ENCODE data around the gene HK1. TPM values are rescaled to one million over a fixed set of nuclear protein-coding genes. Genes with fewer than 3 reads are reported as not detected.
A peak's percentile ranks its signal among the peaks of the same experiment; 100 is the strongest.

HK1 gene
- total and polyA plus RNA-seq, 2 of the 4 experiments (the other 2 are of a cell fraction): 53.7 to 90.5 TPM

DNA sequence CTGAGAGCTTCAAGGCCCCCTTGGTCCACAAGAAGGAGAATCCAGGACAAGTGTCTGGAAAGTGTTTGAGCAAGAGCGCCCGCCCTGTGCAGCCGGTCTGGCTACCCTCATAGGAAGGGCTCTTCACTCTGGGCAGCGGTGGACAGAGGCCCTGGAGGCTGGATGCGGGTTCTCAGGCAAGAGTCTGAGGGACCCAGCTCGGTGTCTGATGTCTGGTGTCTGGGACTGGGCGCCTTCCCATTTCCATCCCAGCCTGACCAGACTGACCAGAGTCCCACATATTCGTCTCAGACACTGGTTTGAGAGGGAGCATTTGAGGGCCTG lies 59.8 kb downstream of the HK1 start:
- no TSS peak for BruUV-seq (replicated peaks)
- ChIA-PET POLR2A (ENCODE audit: unreplicated experiment) (no interaction called here), CTCF (no interaction called here)
- Histone ChIP-seq H4K5ac (ENCODE audit: low read depth, low read length) (no peak overlapping the region), H2AK5ac (ENCODE audit: low read depth, low read length) (peak overlapping the region; percentile 86; the same call in 1 of the 2 replicates), H3K18ac (ENCODE audit: low read depth, low read length) (no peak overlapping the region), H3K27me3 (ENCODE audit: control insufficient read depth, insufficient read depth, low read length) (no peaks in the 10 kb centered on the region), H4K91ac (ENCODE audit: insufficient read depth, low read depth, low read length) (0 out of 2 replicates have a peak overlapping the region, but pooled peaks have one; percentile 16), H3K36me3 (ENCODE audit: control insufficient read depth, insufficient read depth, low read length) (no peaks in the 10 kb centered on the region), H3K14ac (replicated peaks; ENCODE audit: low read depth, low read length) (peak overlapping the region; percentile 34), H3K4me1 (ENCODE audit: control insufficient read depth, insufficient read depth, low read length) (peaks cover 28% of the 10 kb centered on the region), H2BK15ac (ENCODE audit: low read depth, low read length) (peak overlapping the region; percentile 81; the same call in 1 of the 3 replicates), H3K79me1 (ENCODE audit: low read depth in 1 of 2, low read length in 2 of 2) (peaks cover 42 to 88% of the 10 kb centered on the region in 2 experiments), H2BK120ac (ENCODE audit: low read depth, low read length) (peak overlapping the region; percentile 55; the same call in 1 of the 2 replicates), H3K4me2 (ENCODE audit: low read depth, low read length) (no peak overlapping the region), H3K4me3 (ENCODE audit: insufficient read depth, low read depth, low read length) (no peak overlapping the region), H4K8ac (ENCODE audit: low read depth in 2 of 2, low read length in 2 of 2) (peak overlapping the region; percentile 1 to 65; a peak in 2 of 4 replicates), H3K9me3 (ENCODE audit: control insufficient read depth, insufficient read depth, low read length) (no peaks in the 10 kb centered on the region), H3K9me1 (ENCODE audit: insufficient read depth, low read length) (peaks cover 47% of the 10 kb centered on the region), H2BK20ac (ENCODE audit: low read depth, low read length) (peak overlapping the region; percentile 20; the same call in 1 of the 2 replicates), H2AFZ (replicated peaks; ENCODE audit: low read length, poor library complexity) (peak overlapping the region; percentile 61), H2AK9ac (replicated peaks; ENCODE audit: low read depth, low read length, poor library complexity) (peak overlapping the region; percentile 81), H3K4ac (ENCODE audit: low read depth, low read length) (peak overlapping the region; percentile 68; the same call in 1 of the 2 replicates), H4K20me1 (ENCODE audit: insufficient read depth, low read length) (peaks cover 83% of the 10 kb centered on the region), H3K9ac (ENCODE audit: low read depth, low read length) (no peak overlapping the region), H3K27ac (ENCODE audit: insufficient read depth, low read length) (peak overlapping the region; percentile 22; the same call in 1 of the 2 replicates), H3K23ac (ENCODE audit: low read depth, low read length) (0 out of 2 replicates have a peak overlapping the region, but pooled peaks have one; percentile 23), H3K56ac (ENCODE audit: extremely low read depth, insufficient read depth, low read length) (no peak overlapping the region), H2BK5ac (ENCODE audit: low read depth, low read length, poor library complexity, severe bottlenecking) (peak overlapping the region; percentile 30)
- dilution Hi-C loops (cut with HindIII; ENCODE audit: low sequenced_read_pairs, unreplicated experiment) (no loop called here), in situ Hi-C loops (cut with MboI; ENCODE audit: low sequenced_read_pairs) (no loop called here), intact Hi-C loops (cut with micrococcal nuclease) (no loop called here)
- TF ChIP-seq, protein P1, sequence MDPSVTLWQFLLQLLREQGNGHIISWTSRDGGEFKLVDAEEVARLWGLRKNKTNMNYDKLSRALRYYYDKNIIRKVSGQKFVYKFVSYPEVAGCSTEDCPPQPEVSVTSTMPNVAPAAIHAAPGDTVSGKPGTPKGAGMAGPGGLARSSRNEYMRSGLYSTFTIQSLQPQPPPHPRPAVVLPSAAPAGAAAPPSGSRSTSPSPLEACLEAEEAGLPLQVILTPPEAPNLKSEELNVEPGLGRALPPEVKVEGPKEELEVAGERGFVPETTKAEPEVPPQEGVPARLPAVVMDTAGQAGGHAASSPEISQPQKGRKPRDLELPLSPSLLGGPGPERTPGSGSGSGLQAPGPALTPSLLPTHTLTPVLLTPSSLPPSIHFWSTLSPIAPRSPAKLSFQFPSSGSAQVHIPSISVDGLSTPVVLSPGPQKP (IDR thresholded peaks at IDR 0.05; ENCODE audit: borderline replicate concordance, low read depth, low read length): no peak
- TF ChIP-seq, protein P2, sequence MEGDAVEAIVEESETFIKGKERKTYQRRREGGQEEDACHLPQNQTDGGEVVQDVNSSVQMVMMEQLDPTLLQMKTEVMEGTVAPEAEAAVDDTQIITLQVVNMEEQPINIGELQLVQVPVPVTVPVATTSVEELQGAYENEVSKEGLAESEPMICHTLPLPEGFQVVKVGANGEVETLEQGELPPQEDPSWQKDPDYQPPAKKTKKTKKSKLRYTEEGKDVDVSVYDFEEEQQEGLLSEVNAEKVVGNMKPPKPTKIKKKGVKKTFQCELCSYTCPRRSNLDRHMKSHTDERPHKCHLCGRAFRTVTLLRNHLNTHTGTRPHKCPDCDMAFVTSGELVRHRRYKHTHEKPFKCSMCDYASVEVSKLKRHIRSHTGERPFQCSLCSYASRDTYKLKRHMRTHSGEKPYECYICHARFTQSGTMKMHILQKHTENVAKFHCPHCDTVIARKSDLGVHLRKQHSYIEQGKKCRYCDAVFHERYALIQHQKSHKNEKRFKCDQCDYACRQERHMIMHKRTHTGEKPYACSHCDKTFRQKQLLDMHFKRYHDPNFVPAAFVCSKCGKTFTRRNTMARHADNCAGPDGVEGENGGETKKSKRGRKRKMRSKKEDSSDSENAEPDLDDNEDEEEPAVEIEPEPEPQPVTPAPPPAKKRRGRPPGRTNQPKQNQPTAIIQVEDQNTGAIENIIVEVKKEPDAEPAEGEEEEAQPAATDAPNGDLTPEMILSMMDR (conservative IDR thresholded peaks at IDR 0.05; ENCODE audit: low read depth, low read length): no peak
- TF ChIP-seq NFE2L2 (IDR thresholded peaks at IDR 0.05; ENCODE audit: low read depth, low read length) (no peak), RFX5 (IDR thresholded peaks at IDR 0.05; ENCODE audit: low read depth, low read length) (no peak), MAZ (IDR thresholded peaks at IDR 0.05; ENCODE audit: borderline replicate concordance, low read depth, low read length) (no peak), MAFK (IDR thresholded peaks at IDR 0.05; ENCODE audit: low read depth, low read length) (no peak), SMC3 (IDR thresholded peaks at IDR 0.05; ENCODE audit: low read depth, low read length) (no peak), CEBPB (IDR thresholded peaks at IDR 0.05; ENCODE audit: low read depth, low read length) (no peak), FOS (IDR thresholded peaks at IDR 0.05; ENCODE audit: low read depth, low read length) (no peak), RAD21 (IDR thresholded peaks at IDR 0.05; ENCODE audit: low read length) (no peak), MXI1 (IDR thresholded peaks at IDR 0.05; ENCODE audit: borderline replicate concordance, low read depth, low read length) (no peak), RCOR1 (IDR thresholded peaks at IDR 0.05; ENCODE audit: insufficient replicate concordance, low read length) (no peak), POLR2A (IDR thresholded peaks at IDR 0.05; ENCODE audit: low read depth, low read length) (no peak), BHLHE40 (IDR thresholded peaks at IDR 0.05; ENCODE audit: low read depth, low read length) (no peak), CHD1 (IDR thresholded peaks at IDR 0.05; ENCODE audit: low read depth, low read length) (no peak)
- TF ChIP-seq, protein P3, sequence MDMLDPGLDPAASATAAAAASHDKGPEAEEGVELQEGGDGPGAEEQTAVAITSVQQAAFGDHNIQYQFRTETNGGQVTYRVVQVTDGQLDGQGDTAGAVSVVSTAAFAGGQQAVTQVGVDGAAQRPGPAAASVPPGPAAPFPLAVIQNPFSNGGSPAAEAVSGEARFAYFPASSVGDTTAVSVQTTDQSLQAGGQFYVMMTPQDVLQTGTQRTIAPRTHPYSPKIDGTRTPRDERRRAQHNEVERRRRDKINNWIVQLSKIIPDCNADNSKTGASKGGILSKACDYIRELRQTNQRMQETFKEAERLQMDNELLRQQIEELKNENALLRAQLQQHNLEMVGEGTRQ (IDR thresholded peaks at IDR 0.05; ENCODE audit: low read depth, low read length): no peak
- no peak for DNase-seq
- WGBS, 2 experiments (ENCODE audit: extremely low coverage in 2 of 2, insufficient read length in 1 of 2): 73% methylated on average over 3 of the region's 8 CpGs; no CpG with 5 or more reads in 1 of the 2 experiments
- ATAC-seq (ENCODE audit: low read depth): peak; percentile 3; the same call in 1 of the 2 replicates
